GM12873 (cell line): ENCODE data around the gene PLAGL1.

Experiments used
- TF ChIP-seq, protein P1 (sequence below): IDR thresholded peaks from 2 replicates; pipeline ENCODE4 v1.5.1; 2012; ENCODE audit warnings: low read depth, mild to moderate bottlenecking, moderate library complexity, low read length, control low read depth; ENCODE audit not compliant: insufficient read depth; ENCODE audit errors: missing control alignments

The PLAGL1 gene

DNA sequence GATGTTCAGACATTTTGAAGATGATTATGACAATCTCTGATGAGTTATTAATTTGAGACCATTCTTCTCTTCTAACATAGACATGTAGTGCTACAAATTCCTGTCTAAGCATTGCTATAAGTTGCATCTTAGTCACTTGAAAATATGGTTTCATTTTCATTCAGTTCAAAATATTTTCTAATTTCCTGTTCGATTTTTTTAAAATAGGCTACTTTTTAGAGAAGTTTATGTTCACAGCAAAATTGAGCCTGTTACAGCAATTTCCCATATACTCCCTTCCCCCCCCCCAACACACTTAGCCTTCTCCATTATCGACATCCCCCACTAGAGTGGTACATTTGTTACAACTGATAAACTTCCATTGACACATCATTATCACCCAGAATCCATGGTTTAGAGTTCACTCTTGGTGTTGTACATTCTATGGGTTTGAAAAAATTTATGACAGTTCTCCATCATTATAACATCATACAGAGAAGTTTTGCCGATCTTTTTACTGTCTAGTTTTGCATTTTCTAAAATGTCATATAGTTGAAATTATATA, 31.2 kb downstream of the PLAGL1 start:
- TF ChIP-seq, protein P1, sequence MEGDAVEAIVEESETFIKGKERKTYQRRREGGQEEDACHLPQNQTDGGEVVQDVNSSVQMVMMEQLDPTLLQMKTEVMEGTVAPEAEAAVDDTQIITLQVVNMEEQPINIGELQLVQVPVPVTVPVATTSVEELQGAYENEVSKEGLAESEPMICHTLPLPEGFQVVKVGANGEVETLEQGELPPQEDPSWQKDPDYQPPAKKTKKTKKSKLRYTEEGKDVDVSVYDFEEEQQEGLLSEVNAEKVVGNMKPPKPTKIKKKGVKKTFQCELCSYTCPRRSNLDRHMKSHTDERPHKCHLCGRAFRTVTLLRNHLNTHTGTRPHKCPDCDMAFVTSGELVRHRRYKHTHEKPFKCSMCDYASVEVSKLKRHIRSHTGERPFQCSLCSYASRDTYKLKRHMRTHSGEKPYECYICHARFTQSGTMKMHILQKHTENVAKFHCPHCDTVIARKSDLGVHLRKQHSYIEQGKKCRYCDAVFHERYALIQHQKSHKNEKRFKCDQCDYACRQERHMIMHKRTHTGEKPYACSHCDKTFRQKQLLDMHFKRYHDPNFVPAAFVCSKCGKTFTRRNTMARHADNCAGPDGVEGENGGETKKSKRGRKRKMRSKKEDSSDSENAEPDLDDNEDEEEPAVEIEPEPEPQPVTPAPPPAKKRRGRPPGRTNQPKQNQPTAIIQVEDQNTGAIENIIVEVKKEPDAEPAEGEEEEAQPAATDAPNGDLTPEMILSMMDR, result no peak

GRCh38 chr6:143974089-143974488, 34.0 kb downstream of the PLAGL1 start:
- TF ChIP-seq, protein P1, result no peak

DNA sequence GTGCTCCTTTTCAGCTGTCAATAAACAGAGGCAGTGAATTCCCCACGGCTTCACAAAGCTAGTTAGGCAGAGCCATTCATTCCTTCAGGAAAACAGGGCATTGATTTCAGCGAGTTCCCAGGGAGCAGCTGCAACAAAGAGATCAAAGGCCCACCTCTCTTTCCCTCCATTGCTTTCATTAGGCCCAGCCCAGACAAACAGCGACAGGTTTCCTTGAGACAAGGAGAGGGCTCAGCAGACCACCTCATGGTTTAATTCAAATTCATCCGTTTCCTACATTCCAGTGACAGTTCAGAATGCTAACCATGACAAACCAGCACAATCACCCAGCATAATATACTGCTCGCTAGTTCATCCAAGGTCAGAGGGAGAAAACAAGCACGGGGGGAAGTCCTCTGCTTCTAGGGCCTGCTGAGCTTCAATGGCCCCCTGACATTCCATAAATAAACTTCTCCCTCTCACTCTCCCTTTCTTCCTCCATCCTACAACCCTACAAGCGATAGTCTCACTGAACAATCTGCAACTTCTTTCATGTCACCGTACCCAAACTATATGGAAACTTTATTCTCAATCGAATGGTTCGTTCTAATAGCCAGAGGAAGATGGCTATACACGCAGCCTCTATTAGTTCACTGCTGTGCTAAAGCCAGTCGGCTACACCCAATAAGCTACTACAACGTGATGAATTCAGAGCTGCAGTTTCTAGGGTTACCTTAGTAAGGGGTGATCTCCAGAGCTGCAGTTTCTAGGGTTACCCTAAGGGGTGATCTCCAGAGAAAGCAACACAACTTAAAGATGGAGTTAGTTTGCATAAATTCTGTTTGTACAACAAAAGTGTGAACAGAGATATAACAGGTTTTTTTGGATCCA, 34.7 kb downstream of the PLAGL1 start:
- TF ChIP-seq, protein P1, result no peak

DNA sequence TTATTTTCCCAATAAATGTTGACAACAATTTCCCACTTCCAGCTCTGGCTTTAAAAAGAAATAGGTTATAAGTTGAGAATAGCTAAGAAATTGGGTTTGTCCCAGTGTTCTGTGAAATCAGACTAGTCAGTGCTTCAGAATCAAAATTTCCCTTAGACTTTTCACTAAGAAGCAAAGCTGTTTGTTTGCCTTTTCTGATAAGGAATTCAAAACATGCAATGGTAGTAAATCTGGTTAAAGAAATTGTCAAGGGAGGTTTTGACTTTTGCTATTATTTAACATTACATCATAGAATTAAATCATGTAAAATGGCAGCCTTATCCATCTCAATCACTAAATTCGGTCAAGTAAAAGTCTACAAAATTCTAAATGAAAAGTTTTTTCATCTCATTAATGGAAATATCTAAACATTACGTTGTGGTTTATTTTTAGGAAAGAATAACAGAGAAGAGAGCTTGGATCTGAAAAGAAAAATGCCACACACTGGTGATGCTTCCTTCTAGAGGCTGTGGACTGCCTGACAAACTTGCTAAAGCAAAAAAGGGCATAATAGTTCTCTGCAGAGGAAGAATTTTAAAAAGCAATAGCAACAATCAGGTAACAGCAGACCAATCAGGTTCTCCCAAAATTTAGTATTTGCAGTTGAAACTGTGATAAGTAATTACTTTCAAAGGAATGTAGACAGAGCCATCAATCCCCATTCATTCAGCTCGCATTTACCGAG, 36.4 kb downstream of the PLAGL1 start:
- TF ChIP-seq, protein P1, result no peak

GRCh38 chr6:143970456-143971218, 37.4 kb downstream of the PLAGL1 start:
- TF ChIP-seq, protein P1, result no peak

GRCh38 chr6:143969077-143969476, 39.0 kb downstream of the PLAGL1 start:
- TF ChIP-seq, protein P1, result no peak
